Measurements from ENCODE around the gene CYB561. TPM values are rescaled to one million over a fixed set of nuclear protein-coding genes. Genes with fewer than 3 reads are reported as not detected.
A peak's percentile ranks its signal among the peaks of the same experiment; 100 is the strongest.

CYB561 gene, protein sequence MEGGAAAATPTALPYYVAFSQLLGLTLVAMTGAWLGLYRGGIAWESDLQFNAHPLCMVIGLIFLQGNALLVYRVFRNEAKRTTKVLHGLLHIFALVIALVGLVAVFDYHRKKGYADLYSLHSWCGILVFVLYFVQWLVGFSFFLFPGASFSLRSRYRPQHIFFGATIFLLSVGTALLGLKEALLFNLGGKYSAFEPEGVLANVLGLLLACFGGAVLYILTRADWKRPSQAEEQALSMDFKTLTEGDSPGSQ
- 10 to 100 TPM; 81.0 to 83.7 TPM for total RNA-seq
- polyA plus RNA-seq: 10 to 100 TPM; 34.1 to 42.1 TPM

DNA sequence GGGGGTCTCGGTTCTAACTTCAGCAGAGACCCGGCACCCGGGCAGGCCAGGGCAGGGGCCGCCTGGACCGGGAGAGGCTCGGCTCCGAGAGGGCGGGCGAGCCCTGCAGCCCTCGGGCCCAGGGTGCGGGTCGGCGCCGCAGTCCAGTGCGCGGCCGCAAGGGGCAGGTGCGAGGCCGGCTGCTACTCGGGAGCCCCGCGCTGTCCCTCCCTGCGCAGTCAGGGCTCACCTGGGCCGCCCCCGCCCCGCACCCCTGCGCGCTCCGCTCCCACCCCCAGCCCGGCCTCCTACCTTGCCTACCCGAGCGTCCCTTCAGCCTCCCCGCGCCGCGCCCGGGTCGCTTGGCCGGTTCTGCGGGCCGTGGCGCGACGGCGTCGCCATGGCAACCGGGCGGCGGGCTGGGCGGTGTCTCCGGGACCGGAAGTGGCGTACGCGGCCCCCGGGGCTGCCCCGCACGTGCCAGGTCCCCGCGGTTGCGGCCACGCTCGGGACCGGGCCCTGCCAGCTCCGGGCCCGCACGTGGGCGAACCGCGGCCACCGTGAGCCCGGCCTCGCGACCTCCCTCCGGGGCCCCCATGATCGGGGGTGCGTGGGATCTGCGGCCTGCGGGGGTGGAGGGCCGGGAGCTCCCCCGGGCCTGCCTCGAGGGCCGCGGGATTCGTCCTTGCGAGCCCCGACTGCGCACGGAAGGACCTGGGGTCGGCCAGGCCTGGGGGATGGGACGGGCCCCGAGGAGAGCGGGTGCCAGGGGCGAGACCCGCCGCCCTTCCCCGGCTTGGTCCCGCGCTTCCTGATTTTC, at the start of gene CYB561:
Gene CYB561, minus strand, starts transcription at position 353 of the 799 bp plus-strand sequence. CDS start 8,759 bp downstream, outside the sequence.
- peak; percentile 74 to 81 (median 75) for DNase-seq
- intact Hi-C loops (cut with micrococcal nuclease): loop anchor here (2.0 to 5.0 kb wide), 2 partner anchors 31 to 166 kb away; partner anchors contain the start of gene ACE
- H3K4me3 ChIP-seq (ENCODE audit: low read length in 2 of 2): peak within 1 kb of the TSS; percentile 67 to 73
- POLR2A ChIA-PET (ENCODE audit: partially characterized antibody): interaction anchor here (0.7 to 6.9 kb wide), 16 partner anchors 12 to 1733 kb away, joined by 3 to 77 read pairs (median 6); partner anchors contain the start of genes ACE, CCDC47, DDX42 and MAP3K3
- Mint-ChIP-seq H3K27ac (peak within 1 kb of the TSS; percentile 91 to 98 (median 95)), H3K36me3 (peaks cover 0 to 3% of the 10 kb centered on the region in 2 donors), H3K27me3 (peaks cover 0 to 3% of the 10 kb centered on the region in 2 donors), H3K9me3 (no peaks in the 10 kb centered on the region), H3K4me3 (peak within 1 kb of the TSS; percentile 80 to 89 (median 85)), H3K4me1 (peaks cover 25 to 60% (median 43%) of the 10 kb centered on the region in 4 donors)
- no peaks in the 10 kb centered on the region for H3K9me3 ChIP-seq (ENCODE audit: control insufficient read depth in 1 of 2, low read length in 2 of 2)
- H3K27ac ChIP-seq (ENCODE audit: low read depth, low read length): peak within 1 kb of the TSS; percentile 94
- H3K27me3 ChIP-seq (ENCODE audit: insufficient read depth, low read length): no peaks in the 10 kb centered on the region
- H3K36me3 ChIP-seq (ENCODE audit: insufficient read depth, low read length): no peaks in the 10 kb centered on the region
- H3K4me1 ChIP-seq (ENCODE audit: insufficient read depth, low read length): peaks cover 48% of the 10 kb centered on the region
- CTCF ChIA-PET (ENCODE audit: partially characterized antibody): interaction anchor here (1.2 to 11.2 kb wide), 7 partner anchors 10 to 166 kb away, joined by 3 to 107 read pairs (median 5); partner anchors contain the start of genes ACE and TACO1

DNA sequence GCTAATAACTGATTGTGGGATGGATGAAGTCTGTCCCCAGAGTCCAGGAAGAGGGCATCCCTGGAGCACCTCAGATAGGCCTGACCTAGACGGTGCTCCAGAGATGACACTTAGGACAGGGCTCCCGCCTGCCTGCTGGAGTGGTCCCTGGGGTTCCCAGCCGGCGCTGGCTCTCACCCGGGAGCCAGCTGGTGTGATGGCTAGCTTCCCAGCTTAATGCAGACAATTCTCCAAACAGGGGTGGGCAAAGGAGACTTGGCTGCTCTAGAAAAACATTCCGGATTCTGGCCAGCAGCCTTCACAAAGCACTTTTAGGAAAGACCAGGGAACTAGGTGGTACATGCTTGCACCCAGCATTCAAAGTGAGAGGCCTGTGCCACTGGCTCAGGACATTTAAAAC, 49.4 kb upstream of the CYB561 start:
- Mint-ChIP-seq H3K36me3 (peaks cover 0 to 2% of the 10 kb centered on the region in 2 donors), H3K9me3 (no peaks in the 10 kb centered on the region), H3K27me3 (no peaks in the 10 kb centered on the region), H3K4me1 (peaks cover 0 to 2% (median 0%) of the 10 kb centered on the region in 4 donors), H3K4me3 (no peak overlapping the region), H3K27ac (peak overlapping the region in 1 of 7 donors; percentile 5)
- Histone ChIP-seq H3K36me3 (ENCODE audit: insufficient read depth, low read length) (no peaks in the 10 kb centered on the region), H3K4me1 (ENCODE audit: insufficient read depth, low read length) (no peaks in the 10 kb centered on the region), H3K4me3 (ENCODE audit: low read length in 2 of 2) (no peak overlapping the region), H3K27ac (ENCODE audit: low read depth, low read length) (no peak overlapping the region), H3K9me3 (ENCODE audit: control insufficient read depth in 1 of 2, low read length in 2 of 2) (no peaks in the 10 kb centered on the region), H3K27me3 (ENCODE audit: insufficient read depth, low read length) (no peaks in the 10 kb centered on the region)
- POLR2A ChIA-PET (ENCODE audit: partially characterized antibody): no interaction called here
- DNase-seq: no peak
- CTCF ChIA-PET (ENCODE audit: partially characterized antibody): interaction anchor here (0.9 to 1.6 kb wide), 2 partner anchors 88 to 116 kb away, joined by 3 to 5 read pairs; no protein-coding TSS in a partner anchor
- intact Hi-C loops (cut with micrococcal nuclease): no loop called here

DNA sequence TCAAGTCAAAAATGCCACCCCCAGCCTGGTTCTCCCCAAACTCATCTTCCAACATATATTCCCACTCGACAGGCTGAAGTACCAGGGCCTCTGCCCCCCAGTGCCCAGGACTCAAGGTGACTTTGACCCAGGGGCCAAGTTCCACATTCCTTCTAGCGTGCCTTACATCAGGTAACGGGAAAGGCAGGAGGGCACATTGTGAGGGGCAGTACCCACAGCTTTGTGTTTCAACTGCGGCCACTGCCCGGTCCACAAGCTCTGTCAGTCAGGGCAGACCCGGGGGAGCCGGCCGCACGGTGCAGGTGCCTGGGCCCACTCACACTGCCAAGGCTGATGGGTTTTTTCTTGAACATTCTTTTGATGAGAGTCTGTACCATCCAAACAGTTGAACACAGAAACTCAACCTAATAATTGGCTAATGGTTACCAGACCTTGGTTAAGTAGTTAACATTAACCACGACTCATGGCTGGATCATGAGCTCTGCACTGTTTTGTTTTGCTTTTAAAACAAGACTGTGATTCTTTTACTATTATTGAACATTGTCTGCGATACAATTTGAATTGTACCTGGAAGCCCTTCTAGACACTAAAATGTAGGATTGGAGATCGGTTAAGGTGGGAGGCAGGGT, 48.3 kb upstream of the CYB561 start:
- ChIA-PET POLR2A (ENCODE audit: partially characterized antibody) (no interaction called here), CTCF (ENCODE audit: partially characterized antibody) (interaction anchor here (0.5 kb wide), 1 partner anchor 93 kb away, joined by 3 read pairs; no protein-coding TSS in a partner anchor)
- H3K4me3 ChIP-seq (ENCODE audit: low read length in 2 of 2): no peak overlapping the region
- DNase-seq: no peak
- H3K36me3 ChIP-seq (ENCODE audit: insufficient read depth, low read length): no peaks in the 10 kb centered on the region
- Mint-ChIP-seq H3K4me3 (no peak overlapping the region), H3K4me1 (peaks cover 0 to 2% (median 0%) of the 10 kb centered on the region in 4 donors), H3K27ac (peak overlapping the region in 3 of 7 donors; percentile 46 to 78 (median 53)), H3K27me3 (no peaks in the 10 kb centered on the region), H3K36me3 (peaks cover 0 to 6% of the 10 kb centered on the region in 2 donors), H3K9me3 (no peaks in the 10 kb centered on the region)
- H3K27me3 ChIP-seq (ENCODE audit: insufficient read depth, low read length): no peaks in the 10 kb centered on the region
- no peak overlapping the region for H3K27ac ChIP-seq (ENCODE audit: low read depth, low read length)
- H3K9me3 ChIP-seq (ENCODE audit: control insufficient read depth in 1 of 2, low read length in 2 of 2): no peaks in the 10 kb centered on the region
- intact Hi-C loops (cut with micrococcal nuclease): no loop called here
- H3K4me1 ChIP-seq (ENCODE audit: insufficient read depth, low read length): no peaks in the 10 kb centered on the region

DNA sequence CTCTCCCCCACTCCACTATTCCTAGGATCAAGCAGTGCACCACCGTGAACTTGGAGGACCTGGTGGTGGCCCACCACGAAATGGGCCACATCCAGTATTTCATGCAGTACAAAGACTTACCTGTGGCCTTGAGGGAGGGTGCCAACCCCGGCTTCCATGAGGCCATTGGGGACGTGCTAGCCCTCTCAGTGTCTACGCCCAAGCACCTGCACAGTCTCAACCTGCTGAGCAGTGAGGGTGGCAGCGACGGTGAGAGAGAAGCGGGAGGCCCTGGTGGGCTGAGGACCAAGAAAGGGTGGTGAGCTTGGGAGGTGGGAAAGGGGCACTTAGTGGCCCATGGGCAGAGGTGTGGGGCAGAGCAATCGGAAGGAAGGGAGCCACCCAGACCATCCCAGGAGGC, 47.3 kb upstream of the CYB561 start:
- Mint-ChIP-seq H3K27ac (no peak overlapping the region), H3K36me3 (peaks cover 0 to 6% of the 10 kb centered on the region in 2 donors), H3K9me3 (no peaks in the 10 kb centered on the region), H3K27me3 (no peaks in the 10 kb centered on the region), H3K4me1 (no peaks in the 10 kb centered on the region), H3K4me3 (no peak overlapping the region)
- Histone ChIP-seq H3K4me3 (ENCODE audit: low read length in 2 of 2) (no peak overlapping the region), H3K9me3 (ENCODE audit: control insufficient read depth in 1 of 2, low read length in 2 of 2) (no peaks in the 10 kb centered on the region), H3K27me3 (ENCODE audit: insufficient read depth, low read length) (no peaks in the 10 kb centered on the region), H3K4me1 (ENCODE audit: insufficient read depth, low read length) (no peaks in the 10 kb centered on the region), H3K36me3 (ENCODE audit: insufficient read depth, low read length) (no peaks in the 10 kb centered on the region), H3K27ac (ENCODE audit: low read depth, low read length) (no peak overlapping the region)
- ChIA-PET CTCF (ENCODE audit: partially characterized antibody) (no interaction called here), POLR2A (ENCODE audit: partially characterized antibody) (no interaction called here)
- intact Hi-C loops (cut with micrococcal nuclease): no loop called here
- DNase-seq: no peak

DNA sequence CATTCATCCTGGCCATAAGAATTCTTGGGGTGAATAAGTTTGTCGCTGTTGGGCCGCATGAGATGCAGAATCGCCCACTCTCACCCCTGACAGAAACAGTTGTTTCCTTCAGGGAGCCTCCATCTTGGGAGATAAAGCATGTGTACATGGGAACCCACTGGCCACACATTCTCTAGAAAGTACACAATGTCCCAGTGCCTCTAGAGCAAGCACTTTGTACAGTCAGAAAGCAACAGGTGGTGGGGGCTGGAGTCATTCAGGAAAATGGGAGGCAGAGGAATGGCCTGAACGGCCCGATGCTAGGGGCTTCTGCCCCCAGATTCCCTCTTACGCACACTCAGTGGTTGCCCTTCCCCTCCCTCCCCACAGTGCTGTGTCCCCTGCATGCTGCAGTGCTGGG, 46.8 kb upstream of the CYB561 start:
- Histone ChIP-seq H3K36me3 (ENCODE audit: insufficient read depth, low read length) (no peaks in the 10 kb centered on the region), H3K27ac (ENCODE audit: low read depth, low read length) (no peak overlapping the region), H3K4me3 (ENCODE audit: low read length in 2 of 2) (no peak overlapping the region), H3K27me3 (ENCODE audit: insufficient read depth, low read length) (no peaks in the 10 kb centered on the region), H3K4me1 (ENCODE audit: insufficient read depth, low read length) (no peaks in the 10 kb centered on the region), H3K9me3 (ENCODE audit: control insufficient read depth in 1 of 2, low read length in 2 of 2) (no peaks in the 10 kb centered on the region)
- DNase-seq: no peak
- Mint-ChIP-seq H3K9me3 (no peaks in the 10 kb centered on the region), H3K36me3 (peaks cover 0 to 6% of the 10 kb centered on the region in 2 donors), H3K27me3 (no peaks in the 10 kb centered on the region), H3K4me1 (no peaks in the 10 kb centered on the region), H3K4me3 (no peak overlapping the region), H3K27ac (peak overlapping the region in 2 of 7 donors; percentile 23 to 61)
- ChIA-PET POLR2A (ENCODE audit: partially characterized antibody) (no interaction called here), CTCF (ENCODE audit: partially characterized antibody) (no interaction called here)
- intact Hi-C loops (cut with micrococcal nuclease): no loop called here

DNA sequence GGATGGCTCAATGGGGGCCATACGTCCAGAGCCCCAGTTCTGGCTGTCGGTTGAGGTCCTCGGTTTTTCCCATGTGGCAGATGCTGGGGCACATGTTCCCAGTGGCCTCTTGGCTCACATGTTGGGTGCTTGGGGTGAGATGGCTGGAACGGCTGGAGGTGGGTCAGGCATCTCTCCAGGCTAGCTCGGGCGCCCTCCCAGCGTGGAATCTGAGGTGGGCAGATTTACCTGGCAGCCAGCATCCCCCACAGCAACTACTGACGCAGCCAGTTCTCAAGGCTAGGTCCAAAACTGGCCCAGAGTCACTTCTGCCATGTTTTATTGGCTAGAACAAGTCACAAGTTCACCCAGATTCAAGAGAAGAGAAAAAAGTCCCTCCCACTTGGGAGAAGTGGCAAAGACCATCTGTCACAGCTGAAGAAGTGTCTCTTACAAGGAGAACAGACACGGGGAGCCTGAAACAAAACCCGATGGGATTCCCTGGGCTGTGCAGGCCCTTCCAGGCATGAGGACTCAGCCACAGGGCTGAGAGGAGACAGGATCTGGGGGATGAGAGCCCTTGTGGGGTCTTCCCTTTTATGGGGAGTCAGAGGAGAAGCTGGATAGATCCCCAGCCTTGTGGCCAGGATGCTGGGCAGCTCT, 46.0 kb upstream of the CYB561 start:
- intact Hi-C loops (cut with micrococcal nuclease): no loop called here
- no peaks in the 10 kb centered on the region for H3K9me3 ChIP-seq (ENCODE audit: control insufficient read depth in 1 of 2, low read length in 2 of 2)
- no peaks in the 10 kb centered on the region for H3K36me3 ChIP-seq (ENCODE audit: insufficient read depth, low read length)
- Mint-ChIP-seq H3K9me3 (no peaks in the 10 kb centered on the region), H3K27ac (no peak overlapping the region), H3K4me1 (no peaks in the 10 kb centered on the region), H3K4me3 (no peak overlapping the region), H3K27me3 (no peaks in the 10 kb centered on the region), H3K36me3 (peaks cover 0 to 6% of the 10 kb centered on the region in 2 donors)
- ChIA-PET CTCF (ENCODE audit: partially characterized antibody) (interaction anchor here (1.7 kb wide), 1 partner anchor 13 kb away, joined by 7 read pairs; no protein-coding TSS in a partner anchor), POLR2A (ENCODE audit: partially characterized antibody) (no interaction called here)
- no peak for DNase-seq
- no peak overlapping the region for H3K27ac ChIP-seq (ENCODE audit: low read depth, low read length)
- H3K27me3 ChIP-seq (ENCODE audit: insufficient read depth, low read length): no peaks in the 10 kb centered on the region
- no peaks in the 10 kb centered on the region for H3K4me1 ChIP-seq (ENCODE audit: insufficient read depth, low read length)
- no peak overlapping the region for H3K4me3 ChIP-seq (ENCODE audit: low read length in 2 of 2)
